Measurements from ENCODE around the gene COL18A1.

The COL18A1 gene

GRCh38 chr21:45544449-45545235 is 139.7 kb downstream of the COL18A1 start:
- Histone ChIP-seq H3K9me3 (ENCODE audit: insufficient read depth, low read depth, low read length) (no peaks in the 10 kb centered on the region), H3K27ac (ENCODE audit: low read depth, low read length) (no peak overlapping the region), H3K36me3 (ENCODE audit: insufficient read depth, low read length) (peaks cover 3% of the 10 kb centered on the region; the same call in 1 of the 2 replicates), H3K27me3 (ENCODE audit: insufficient read depth, low read length) (no peaks in the 10 kb centered on the region), H3K9ac (ENCODE audit: low read depth, low read length) (no peak overlapping the region), H3K4me1 (ENCODE audit: insufficient read depth, low read length) (no peaks in the 10 kb centered on the region), H3K4me3 (ENCODE audit: low read length) (no peak overlapping the region)
- 92% methylated on average over 18 of the region's 18 CpGs for WGBS

- Histone ChIP-seq H3K27me3 (ENCODE audit: insufficient read depth, low read length) (no peaks in the 10 kb centered on the region), H3K4me1 (ENCODE audit: insufficient read depth, low read length) (no peaks in the 10 kb centered on the region)
- 95% methylated on average over 6 of the region's 6 CpGs for WGBS
Measured at GRCh38 chr21:45545236-45545570, 140.2 kb downstream of the COL18A1 start.

DNA sequence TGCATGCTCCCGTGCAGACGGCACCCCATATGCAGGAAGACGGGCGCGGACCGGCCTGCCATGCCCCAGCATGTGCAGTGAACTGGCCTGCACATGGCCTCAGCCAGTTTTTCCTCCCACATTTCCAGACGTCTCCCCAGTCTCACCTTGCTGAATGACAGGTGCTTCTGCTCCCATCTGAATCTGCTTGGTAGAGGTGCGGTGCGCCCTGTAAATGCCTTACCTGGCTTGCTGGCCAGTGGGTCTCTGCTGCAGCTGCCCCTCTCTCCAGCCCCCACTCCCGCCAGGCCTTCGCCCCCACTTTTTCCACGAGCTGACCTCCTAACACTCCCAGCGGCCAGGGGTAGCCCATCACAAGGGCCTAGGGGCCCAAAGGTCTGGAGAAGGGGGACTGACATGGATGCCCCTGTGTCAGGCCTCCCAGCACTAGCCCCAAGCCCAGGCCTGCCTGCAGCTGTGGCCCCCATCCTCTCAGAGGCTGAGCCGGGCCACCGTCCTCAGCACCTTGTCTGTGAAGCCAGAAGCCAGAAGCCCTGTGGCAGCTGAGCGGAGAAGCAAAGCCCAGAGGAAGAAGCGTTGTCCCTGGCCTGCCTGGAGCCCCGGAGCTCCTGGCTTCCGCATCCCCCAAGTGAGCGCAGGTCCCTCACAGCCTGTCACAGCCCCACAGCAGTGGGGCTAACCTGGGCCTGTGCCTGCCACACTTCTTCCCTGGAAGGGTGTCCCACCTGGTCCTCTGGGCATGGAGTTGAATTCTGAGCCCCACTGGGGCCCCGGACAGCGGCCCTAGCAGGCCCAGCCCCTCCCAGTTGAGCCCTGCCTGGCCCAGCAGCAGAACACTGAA is 140.9 kb downstream of the COL18A1 start:
- WGBS, result 90% methylated on average over 22 of the region's 22 CpGs
- H3K36me3 ChIP-seq (ENCODE audit: insufficient read depth, low read length), result peaks cover 2% of the 10 kb centered on the region; the same call in 1 of the 2 replicates
- no peaks in the 10 kb centered on the region for H3K27me3 ChIP-seq (ENCODE audit: insufficient read depth, low read length)
- H3K27ac ChIP-seq (ENCODE audit: low read depth, low read length), result no peak overlapping the region
- H3K4me3 ChIP-seq (ENCODE audit: low read length), result no peak overlapping the region
- H3K4me1 ChIP-seq (ENCODE audit: insufficient read depth, low read length), result peaks cover under 1% of the 10 kb centered on the region
- no peak overlapping the region for H3K9ac ChIP-seq (ENCODE audit: low read depth, low read length)
- H3K9me3 ChIP-seq (ENCODE audit: insufficient read depth, low read depth, low read length), result no peaks in the 10 kb centered on the region

More at GRCh38 chr21:45545236-45545570, 140.2 kb downstream of the COL18A1 start:
- Histone ChIP-seq H3K36me3 (ENCODE audit: insufficient read depth, low read length) (peaks cover 3% of the 10 kb centered on the region; the same call in 1 of the 2 replicates), H3K27ac (ENCODE audit: low read depth, low read length) (no peak overlapping the region), H3K4me3 (ENCODE audit: low read length) (no peak overlapping the region), H3K9ac (ENCODE audit: low read depth, low read length) (no peak overlapping the region), H3K9me3 (ENCODE audit: insufficient read depth, low read depth, low read length) (no peaks in the 10 kb centered on the region)

DNA sequence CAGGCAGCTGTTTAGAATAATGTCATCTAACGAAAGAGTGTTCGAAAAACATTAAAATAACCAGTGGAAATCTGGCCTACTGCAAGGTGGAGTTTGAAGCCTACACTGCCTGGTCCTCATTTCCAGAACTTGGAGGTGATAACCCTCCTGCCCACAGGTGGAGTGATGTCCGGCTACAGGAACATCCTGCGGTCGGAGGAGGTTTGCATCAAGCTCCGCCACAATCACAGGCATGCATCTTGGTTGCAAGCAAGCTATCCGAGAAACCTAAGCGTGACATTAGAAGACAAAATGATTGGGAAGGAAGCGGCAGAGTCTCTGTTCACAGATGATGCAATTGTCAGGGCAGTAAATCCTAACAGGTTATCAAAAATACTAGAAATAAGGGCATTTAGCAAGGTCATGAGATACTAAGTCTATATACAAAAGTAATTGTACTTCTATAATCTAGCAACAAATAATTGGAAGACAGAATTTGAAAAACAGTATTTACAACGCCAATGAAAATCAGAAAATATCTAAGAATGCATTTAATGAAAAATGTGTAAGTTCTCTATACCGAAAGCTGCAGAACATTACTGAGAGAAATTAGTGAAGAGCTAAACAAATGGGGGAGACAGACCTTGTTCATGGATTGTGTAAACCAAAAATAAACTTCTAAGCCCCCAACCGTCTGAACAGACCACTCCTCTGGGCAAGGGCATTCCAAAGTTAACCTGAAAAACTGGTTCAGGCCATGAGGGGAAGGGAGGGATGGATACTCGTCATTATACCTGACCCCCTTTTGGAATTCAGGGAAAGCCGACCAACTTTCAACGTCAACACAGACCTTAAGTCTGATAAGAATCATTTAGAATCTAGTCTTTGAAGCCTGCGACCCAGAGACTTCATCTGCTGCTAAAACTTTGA is 141.9 kb downstream of the COL18A1 start:
- Histone ChIP-seq H3K9me3 (ENCODE audit: insufficient read depth, low read depth, low read length) (no peaks in the 10 kb centered on the region), H3K27ac (ENCODE audit: low read depth, low read length) (no peak overlapping the region), H3K4me3 (ENCODE audit: low read length) (no peak overlapping the region), H3K27me3 (ENCODE audit: insufficient read depth, low read length) (no peaks in the 10 kb centered on the region), H3K4me1 (ENCODE audit: insufficient read depth, low read length) (peaks cover 7% of the 10 kb centered on the region), H3K36me3 (ENCODE audit: insufficient read depth, low read length) (no peaks in the 10 kb centered on the region), H3K9ac (ENCODE audit: low read depth, low read length) (no peak overlapping the region)
- WGBS, result 96% methylated on average over 16 of the region's 16 CpGs

DNA sequence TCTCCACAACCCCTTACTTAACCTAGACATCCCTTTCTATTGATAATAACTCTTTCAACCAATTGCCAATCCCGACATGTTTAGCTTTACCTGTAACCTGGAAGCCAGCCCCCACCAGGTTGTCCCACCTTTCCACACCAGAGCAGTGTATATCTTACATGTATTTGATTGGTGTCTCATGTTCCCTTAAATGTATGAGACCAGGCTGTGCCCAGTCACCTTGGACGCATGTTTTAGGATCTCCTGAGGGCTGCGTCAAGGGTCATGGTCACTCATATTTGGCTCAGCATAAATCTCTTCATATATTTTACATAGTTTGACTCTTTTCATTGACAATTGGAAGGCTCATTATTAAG is 142.6 kb downstream of the COL18A1 start:
- no peaks in the 10 kb centered on the region for H3K36me3 ChIP-seq (ENCODE audit: insufficient read depth, low read length)
- no peak overlapping the region for H3K9ac ChIP-seq (ENCODE audit: low read depth, low read length)
- no peaks in the 10 kb centered on the region for H3K9me3 ChIP-seq (ENCODE audit: insufficient read depth, low read depth, low read length)
- no peak overlapping the region for H3K4me3 ChIP-seq (ENCODE audit: low read length)
- 92% methylated on average over 3 of the region's 3 CpGs for WGBS
- no peak overlapping the region for H3K27ac ChIP-seq (ENCODE audit: low read depth, low read length)
- peaks cover 7% of the 10 kb centered on the region for H3K4me1 ChIP-seq (ENCODE audit: insufficient read depth, low read length)
- no peaks in the 10 kb centered on the region for H3K27me3 ChIP-seq (ENCODE audit: insufficient read depth, low read length)

GRCh38 chr21:45548711-45549491 is 143.9 kb downstream of the COL18A1 start:
- H3K27me3 ChIP-seq (ENCODE audit: insufficient read depth, low read length), result no peaks in the 10 kb centered on the region
- H3K4me3 ChIP-seq (ENCODE audit: low read length), result no peak overlapping the region
- H3K4me1 ChIP-seq (ENCODE audit: insufficient read depth, low read length), result peaks cover 7% of the 10 kb centered on the region
- WGBS, result 90% methylated on average over 7 of the region's 9 CpGs
- no peak overlapping the region for H3K27ac ChIP-seq (ENCODE audit: low read depth, low read length)
- no peak overlapping the region for H3K9ac ChIP-seq (ENCODE audit: low read depth, low read length)
- no peaks in the 10 kb centered on the region for H3K9me3 ChIP-seq (ENCODE audit: insufficient read depth, low read depth, low read length)
- no peaks in the 10 kb centered on the region for H3K36me3 ChIP-seq (ENCODE audit: insufficient read depth, low read length)

DNA sequence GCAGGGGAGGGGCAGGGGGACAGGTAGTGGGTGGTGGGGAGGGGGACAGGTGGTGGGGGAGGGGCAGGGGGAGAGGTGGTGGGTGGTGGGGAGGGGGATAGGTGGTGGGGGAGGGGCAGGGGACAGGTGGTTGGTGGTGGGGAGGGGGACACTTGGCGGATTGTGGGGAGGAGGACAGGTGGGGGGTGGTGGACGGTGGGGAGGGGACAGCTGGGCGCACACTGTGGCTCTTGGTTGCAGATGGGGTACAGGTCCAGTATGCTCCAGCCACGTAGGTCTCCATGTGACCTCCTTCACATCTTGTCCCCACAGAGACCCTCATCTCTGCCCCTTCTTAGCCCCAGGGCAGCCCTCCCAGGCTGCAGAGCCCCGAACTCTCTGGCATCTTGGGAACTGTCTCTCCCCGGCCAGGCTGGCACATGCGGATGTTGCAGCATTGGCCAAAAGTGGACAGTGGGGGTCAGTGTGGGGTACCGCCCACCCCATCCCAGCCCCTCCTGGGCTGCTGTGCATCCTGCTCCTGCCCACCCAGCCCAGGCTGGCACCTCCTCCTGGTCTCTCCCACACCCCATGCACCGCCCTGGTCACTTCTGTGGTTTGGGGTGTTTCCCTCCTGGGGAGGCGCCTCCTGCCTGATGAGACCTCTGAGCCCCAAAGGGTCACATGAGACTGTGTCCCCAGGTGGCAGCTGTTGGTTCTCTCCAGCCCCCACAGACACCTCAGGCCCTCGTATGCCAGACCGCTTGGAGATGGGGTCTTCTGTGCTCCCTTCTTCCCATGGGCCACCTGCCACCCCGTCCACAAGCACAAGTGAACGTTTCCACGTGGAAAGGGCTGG is 144.9 kb downstream of the COL18A1 start:
- WGBS, result 89% methylated on average over 15 of the region's 15 CpGs

DNA sequence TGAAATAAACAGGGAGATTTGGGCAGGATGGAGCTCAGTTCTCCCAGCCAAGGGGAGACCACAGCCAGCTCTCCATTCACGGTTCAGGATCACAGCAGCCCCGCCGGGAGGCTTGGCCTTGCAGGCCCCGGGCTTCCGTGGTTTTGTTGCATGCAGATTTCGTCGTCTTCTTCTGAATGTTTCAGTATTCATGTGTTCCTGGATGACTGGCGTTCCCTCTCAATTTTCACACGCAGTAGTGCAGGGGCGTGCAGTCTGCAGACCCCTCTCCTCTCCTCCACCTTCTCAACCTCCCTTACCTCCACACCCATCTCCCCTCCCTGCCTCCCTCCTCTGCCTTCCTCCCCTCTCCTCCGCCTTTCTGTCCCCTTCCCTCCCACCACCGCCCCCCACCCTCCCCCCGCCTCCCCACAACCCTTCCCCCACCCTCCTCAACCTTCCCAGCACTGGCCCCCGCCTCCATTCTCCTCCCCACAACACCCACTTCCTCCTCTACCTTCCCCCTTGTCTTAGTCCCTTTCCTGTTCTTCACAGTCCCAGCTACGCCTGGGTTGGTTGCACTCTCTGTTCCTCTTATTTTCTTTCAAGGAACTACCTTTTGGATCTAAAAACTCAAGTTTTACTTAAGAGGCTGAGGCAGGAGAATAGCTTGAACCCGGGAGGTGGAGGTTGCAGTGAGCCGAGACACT is 145.7 kb downstream of the COL18A1 start:
- H3K9me3 ChIP-seq (ENCODE audit: insufficient read depth, low read depth, low read length), result no peaks in the 10 kb centered on the region
- WGBS, result 41% methylated on average over 14 of the region's 17 CpGs
- no peaks in the 10 kb centered on the region for H3K36me3 ChIP-seq (ENCODE audit: insufficient read depth, low read length)
- no peak overlapping the region for H3K27ac ChIP-seq (ENCODE audit: low read depth, low read length)
- H3K9ac ChIP-seq (ENCODE audit: low read depth, low read length), result no peak overlapping the region
- no peaks in the 10 kb centered on the region for H3K27me3 ChIP-seq (ENCODE audit: insufficient read depth, low read length)
- H3K4me1 ChIP-seq (ENCODE audit: insufficient read depth, low read length), result peaks cover 7% of the 10 kb centered on the region
- no peak overlapping the region for H3K4me3 ChIP-seq (ENCODE audit: low read length)

More for the DNA sequence above, 144.9 kb downstream of the COL18A1 start:
- no peak overlapping the region for H3K4me3 ChIP-seq (ENCODE audit: low read length)
- H3K27me3 ChIP-seq (ENCODE audit: insufficient read depth, low read length), result no peaks in the 10 kb centered on the region
- peaks cover 7% of the 10 kb centered on the region for H3K4me1 ChIP-seq (ENCODE audit: insufficient read depth, low read length)
- H3K9ac ChIP-seq (ENCODE audit: low read depth, low read length), result no peak overlapping the region
- no peak overlapping the region for H3K27ac ChIP-seq (ENCODE audit: low read depth, low read length)
- no peaks in the 10 kb centered on the region for H3K36me3 ChIP-seq (ENCODE audit: insufficient read depth, low read length)
- H3K9me3 ChIP-seq (ENCODE audit: insufficient read depth, low read depth, low read length), result no peaks in the 10 kb centered on the region

DNA sequence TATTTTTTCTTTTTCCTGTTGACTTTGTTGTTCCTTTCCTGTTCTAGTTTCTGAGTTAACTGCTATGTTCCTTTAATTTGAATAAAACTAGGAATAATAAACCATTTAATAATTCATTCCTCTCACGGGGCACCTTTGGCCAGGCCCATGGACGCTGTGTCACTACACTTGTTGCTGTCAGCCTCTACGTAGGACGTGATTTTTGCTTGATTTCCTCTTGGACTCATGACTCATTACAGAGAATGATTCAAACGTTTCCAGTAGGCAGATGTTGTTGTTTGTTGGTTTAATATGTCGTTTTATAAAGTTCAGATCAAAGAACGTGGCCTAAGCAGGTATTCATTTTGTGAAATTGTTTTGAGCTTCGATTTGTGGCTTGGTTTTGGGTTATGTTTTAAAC is 146.4 kb downstream of the COL18A1 start:
- Histone ChIP-seq H3K9ac (ENCODE audit: low read depth, low read length) (no peak overlapping the region), H3K9me3 (ENCODE audit: insufficient read depth, low read depth, low read length) (no peaks in the 10 kb centered on the region), H3K4me3 (ENCODE audit: low read length) (no peak overlapping the region), H3K36me3 (ENCODE audit: insufficient read depth, low read length) (no peaks in the 10 kb centered on the region), H3K4me1 (ENCODE audit: insufficient read depth, low read length) (peaks cover 7% of the 10 kb centered on the region), H3K27me3 (ENCODE audit: insufficient read depth, low read length) (no peaks in the 10 kb centered on the region), H3K27ac (ENCODE audit: low read depth, low read length) (no peak overlapping the region)
- 78% methylated on average over 8 of the region's 8 CpGs for WGBS
